ENCODE results near the gene CDKAL1. TPM values are rescaled to one million over a fixed set of nuclear protein-coding genes. Genes with fewer than 3 reads are reported as not detected.
"Not testable (repeated sequence)": the region's sequence is repeated elsewhere in the genome, so short reads cannot be mapped to it uniquely, and the experiment has no call there.

The CDKAL1 gene
- total RNA-seq, 1 donor from 2014 or later, result 13.4 TPM

- no peak for TF ChIP-seq CTCF (IDR thresholded peaks at IDR 0.05; ENCODE audit: insufficient read depth, low read length, severe bottlenecking)
- FAIRE-seq (no peak), DNase-seq (ENCODE audit: low read depth) (no peak)
These were observed 183.5 kb downstream of the CDKAL1 start for GRCh38 chr6:20717743-20718142.

GRCh38 chr6:20718705-20719653, 184.7 kb downstream of the CDKAL1 start:
- FAIRE-seq (no peak), DNase-seq (ENCODE audit: low read depth) (no peak)
- TF ChIP-seq CTCF (IDR thresholded peaks at IDR 0.05; ENCODE audit: insufficient read depth, low read length, severe bottlenecking), result no peak
- no peaks in the 10 kb centered on the region for H3K27me3 ChIP-seq (ENCODE audit: control insufficient read depth, insufficient read depth, low read length)
- no peak overlapping the region for H3K4me3 ChIP-seq (ENCODE audit: low read depth, low read length)
- H3K36me3 ChIP-seq (ENCODE audit: control insufficient read depth, insufficient read depth, low read length), result no peaks in the 10 kb centered on the region

More at GRCh38 chr6:20717743-20718142, 183.5 kb downstream of the CDKAL1 start:
- H3K36me3 ChIP-seq (ENCODE audit: control insufficient read depth, insufficient read depth, low read length), result no peaks in the 10 kb centered on the region
- no peaks in the 10 kb centered on the region for H3K27me3 ChIP-seq (ENCODE audit: control insufficient read depth, insufficient read depth, low read length)
- H3K4me3 ChIP-seq (ENCODE audit: low read depth, low read length), result no peak overlapping the region

GRCh38 chr6:20719980-20720379, 185.7 kb downstream of the CDKAL1 start:
- TF ChIP-seq CTCF (IDR thresholded peaks at IDR 0.05; ENCODE audit: insufficient read depth, low read length, severe bottlenecking), result no peak
- Histone ChIP-seq H3K4me3 (ENCODE audit: low read depth, low read length) (no peak overlapping the region), H3K36me3 (ENCODE audit: control insufficient read depth, insufficient read depth, low read length) (no peaks in the 10 kb centered on the region), H3K27me3 (ENCODE audit: control insufficient read depth, insufficient read depth, low read length) (no peaks in the 10 kb centered on the region)
- no peak for FAIRE-seq
- DNase-seq (ENCODE audit: low read depth), result no peak

GRCh38 chr6:20721121-20721520, 186.9 kb downstream of the CDKAL1 start:
- not testable (repeated sequence) for H3K4me3 ChIP-seq (ENCODE audit: low read depth, low read length); H3K36me3 ChIP-seq (ENCODE audit: control insufficient read depth, insufficient read depth, low read length); DNase-seq (ENCODE audit: low read depth); FAIRE-seq; H3K27me3 ChIP-seq (ENCODE audit: control insufficient read depth, insufficient read depth, low read length)

GRCh38 chr6:20722455-20722854, 188.2 kb downstream of the CDKAL1 start:
- no peak for TF ChIP-seq CTCF (IDR thresholded peaks at IDR 0.05; ENCODE audit: insufficient read depth, low read length, severe bottlenecking)
- no peak for FAIRE-seq
- DNase-seq (ENCODE audit: low read depth), result no peak
- Histone ChIP-seq H3K4me3 (ENCODE audit: low read depth, low read length) (no peak overlapping the region), H3K27me3 (ENCODE audit: control insufficient read depth, insufficient read depth, low read length) (no peaks in the 10 kb centered on the region), H3K36me3 (ENCODE audit: control insufficient read depth, insufficient read depth, low read length) (no peaks in the 10 kb centered on the region)

- no peak for TF ChIP-seq CTCF (IDR thresholded peaks at IDR 0.05; ENCODE audit: insufficient read depth, low read length, severe bottlenecking)
- FAIRE-seq, result no peak
- DNase-seq (ENCODE audit: low read depth), result no peak
- Histone ChIP-seq H3K27me3 (ENCODE audit: control insufficient read depth, insufficient read depth, low read length) (no peaks in the 10 kb centered on the region), H3K4me3 (ENCODE audit: low read depth, low read length) (no peak overlapping the region), H3K36me3 (ENCODE audit: control insufficient read depth, insufficient read depth, low read length) (no peaks in the 10 kb centered on the region)
These were observed 189.0 kb downstream of the CDKAL1 start for GRCh38 chr6:20723236-20723635.
